GM19351 (cell line): ENCODE measurements around the gene RGS2.

Experiments
- ATAC-seq: cut with Tn5 transposase; IDR thresholded peaks from one replicate; pipeline ENCODE4 v1.9.1; 2021; ENCODE audit warnings: mild to moderate bottlenecking, moderate library complexity; ENCODE audit not compliant: unreplicated experiment

Gene RGS2

DNA sequence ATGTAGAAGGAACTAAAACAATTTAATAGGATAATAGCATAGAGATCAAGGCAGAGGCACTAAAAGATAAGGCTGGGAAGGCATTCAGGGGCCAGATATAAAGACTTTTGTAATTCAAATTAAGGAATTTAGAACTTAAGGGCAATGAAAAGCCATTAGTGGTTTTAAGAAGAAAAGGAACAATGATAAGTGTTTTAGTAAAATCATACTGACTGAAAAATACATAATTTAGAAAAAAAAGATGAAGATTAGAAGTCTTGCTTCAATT lies 14.1 kb upstream of the RGS2 start:
- ATAC-seq = no peak

DNA sequence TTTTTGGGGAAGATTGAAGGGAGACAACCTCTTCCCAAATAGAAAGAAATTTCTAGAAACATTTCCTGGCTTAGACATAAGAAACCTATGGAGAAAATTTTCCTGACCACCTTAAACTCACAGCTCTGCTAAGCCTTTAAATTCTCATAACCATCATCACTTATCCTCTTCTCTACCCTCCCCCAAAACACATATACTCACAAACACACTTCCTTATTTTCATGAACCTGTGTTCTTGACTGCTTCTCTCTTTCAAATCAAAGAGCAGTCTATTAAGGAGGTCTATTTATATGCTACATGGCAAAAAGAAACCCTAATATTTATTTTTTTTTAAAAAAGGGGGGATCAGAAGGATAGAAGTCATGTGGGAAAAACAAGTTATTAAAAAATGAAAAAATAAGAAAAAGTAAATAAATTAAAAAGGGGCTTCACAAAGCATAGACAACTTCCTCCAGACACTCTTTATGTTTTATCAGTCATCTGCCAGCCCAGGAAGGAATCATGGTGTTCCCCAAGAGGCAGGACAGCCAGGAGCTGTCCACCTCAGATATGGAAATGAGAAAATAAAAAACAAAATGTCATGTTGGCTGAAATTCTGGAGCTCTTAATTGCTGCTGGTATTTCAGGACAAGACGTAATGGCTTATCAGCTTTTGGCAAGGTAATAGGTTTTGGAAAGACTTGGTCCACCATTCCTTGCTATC lies 12.8 kb upstream of the RGS2 start:
- peak; percentile 47 for ATAC-seq

DNA sequence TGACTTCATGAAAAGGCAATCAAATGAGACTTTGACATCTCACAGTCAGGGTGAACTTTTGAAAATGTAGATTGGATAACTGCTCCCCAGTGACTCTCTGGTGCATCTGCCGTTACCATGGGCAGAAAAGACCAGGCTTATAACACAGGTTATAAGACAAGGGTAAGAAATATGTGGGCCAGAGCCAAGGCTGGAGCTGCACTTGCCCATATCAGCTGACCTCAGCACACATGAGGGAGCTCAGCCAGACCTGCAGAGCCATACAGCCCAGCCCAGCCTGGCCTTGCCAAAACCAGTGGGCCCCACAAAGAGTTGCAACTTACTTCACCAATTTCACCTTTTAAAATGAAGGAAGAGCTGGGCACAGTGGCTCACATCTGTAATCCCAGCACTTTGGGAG lies 11.7 kb upstream of the RGS2 start:
- no peak for ATAC-seq

DNA sequence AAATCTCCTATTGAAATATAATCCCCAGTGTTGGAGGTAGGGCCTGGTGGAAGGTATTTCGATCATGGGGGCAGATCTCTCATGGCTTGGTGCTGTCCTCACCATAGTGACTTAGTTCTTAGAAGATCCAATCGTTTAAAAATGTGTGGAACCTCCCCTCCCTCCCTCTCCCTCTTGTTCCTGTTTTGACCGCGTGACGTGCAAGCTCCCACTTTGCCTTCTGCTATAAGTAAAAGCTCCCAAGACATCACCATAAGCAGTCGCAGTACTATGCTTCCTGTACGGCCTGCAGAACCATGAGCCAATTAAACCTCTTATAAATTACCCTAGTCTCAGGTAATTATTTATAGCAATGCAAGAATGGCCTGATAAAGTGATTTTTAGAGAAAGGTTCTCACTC lies 10.9 kb upstream of the RGS2 start:
- no peak for ATAC-seq

DNA sequence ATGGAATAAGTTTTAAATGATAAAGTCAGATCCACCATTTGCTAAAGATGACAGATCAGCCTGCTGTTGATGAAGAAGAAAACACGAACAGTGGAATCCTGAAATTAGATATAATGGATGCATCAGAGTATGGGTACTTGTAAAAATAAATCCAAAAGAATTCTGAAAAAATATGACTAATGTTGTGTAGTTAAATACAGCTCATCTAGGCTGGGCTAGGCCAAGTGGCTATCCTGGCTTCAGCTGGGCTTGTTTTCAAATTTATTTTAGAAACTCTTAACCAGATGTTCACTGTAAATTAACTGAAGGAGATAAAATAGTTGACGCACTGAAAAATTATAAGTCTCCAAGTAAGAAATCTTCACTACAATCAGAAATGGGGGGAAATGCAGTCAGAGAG lies 7.4 kb upstream of the RGS2 start:
- ATAC-seq = no peak

DNA sequence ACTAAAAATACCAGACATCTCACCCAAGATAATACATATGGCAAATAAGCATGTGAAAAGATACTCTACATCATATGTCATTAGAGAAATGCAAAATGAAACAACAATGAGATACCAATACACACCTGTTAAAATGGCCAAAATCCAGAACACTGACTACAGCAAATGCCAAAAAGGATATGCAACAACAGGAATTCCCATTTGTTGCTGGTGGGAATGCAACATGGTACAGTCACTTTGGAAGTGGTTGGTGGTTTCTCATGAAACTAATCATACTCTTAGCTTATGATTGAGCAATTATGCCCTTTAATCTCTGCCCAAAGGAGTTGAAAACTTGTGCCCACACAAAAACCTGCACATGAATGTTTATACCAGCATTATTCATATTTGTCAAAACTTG lies 6.4 kb upstream of the RGS2 start:
- ATAC-seq = no peak

DNA sequence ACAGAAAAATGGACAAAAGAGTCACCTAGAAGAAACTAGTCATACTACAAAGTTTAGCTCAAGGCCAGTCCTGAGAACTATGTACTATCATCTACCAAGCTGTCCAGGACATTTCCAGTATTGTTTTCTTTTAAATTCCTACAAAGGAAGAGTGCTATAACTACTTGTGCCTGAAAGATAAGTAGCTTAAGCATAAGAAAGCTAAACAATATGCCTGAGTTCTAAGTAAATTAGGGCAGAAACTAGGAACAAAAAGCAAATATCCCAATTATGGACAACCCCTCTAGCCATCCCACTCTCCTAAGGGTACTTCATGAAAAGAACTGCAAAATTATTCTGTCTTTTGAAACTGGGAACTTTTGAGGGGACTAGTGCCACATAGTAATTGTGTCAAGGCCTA lies 5.3 kb upstream of the RGS2 start:
- no peak for ATAC-seq

DNA sequence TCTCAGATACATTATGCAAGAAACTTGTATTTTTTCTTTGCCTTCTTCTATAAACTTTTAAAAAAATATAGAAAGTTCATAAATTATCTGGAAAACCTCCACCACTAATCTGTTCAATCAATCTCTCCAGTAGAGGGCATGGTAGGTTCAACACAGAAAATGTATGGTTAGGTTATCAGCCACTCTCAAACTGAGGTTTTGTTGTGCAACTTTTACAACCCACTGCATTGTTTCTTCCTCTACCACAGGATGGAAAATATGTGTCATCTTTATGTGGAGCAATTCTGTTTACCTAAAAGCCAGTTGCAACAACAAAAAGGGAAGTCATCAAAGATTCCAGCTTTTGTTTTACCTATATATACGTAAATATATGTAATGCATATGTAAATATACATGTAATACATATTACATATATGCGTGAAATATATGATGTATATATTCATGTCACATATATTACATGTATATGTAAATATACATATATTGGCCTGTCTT lies 3.0 kb upstream of the RGS2 start:
- ATAC-seq = peak; percentile 22

DNA sequence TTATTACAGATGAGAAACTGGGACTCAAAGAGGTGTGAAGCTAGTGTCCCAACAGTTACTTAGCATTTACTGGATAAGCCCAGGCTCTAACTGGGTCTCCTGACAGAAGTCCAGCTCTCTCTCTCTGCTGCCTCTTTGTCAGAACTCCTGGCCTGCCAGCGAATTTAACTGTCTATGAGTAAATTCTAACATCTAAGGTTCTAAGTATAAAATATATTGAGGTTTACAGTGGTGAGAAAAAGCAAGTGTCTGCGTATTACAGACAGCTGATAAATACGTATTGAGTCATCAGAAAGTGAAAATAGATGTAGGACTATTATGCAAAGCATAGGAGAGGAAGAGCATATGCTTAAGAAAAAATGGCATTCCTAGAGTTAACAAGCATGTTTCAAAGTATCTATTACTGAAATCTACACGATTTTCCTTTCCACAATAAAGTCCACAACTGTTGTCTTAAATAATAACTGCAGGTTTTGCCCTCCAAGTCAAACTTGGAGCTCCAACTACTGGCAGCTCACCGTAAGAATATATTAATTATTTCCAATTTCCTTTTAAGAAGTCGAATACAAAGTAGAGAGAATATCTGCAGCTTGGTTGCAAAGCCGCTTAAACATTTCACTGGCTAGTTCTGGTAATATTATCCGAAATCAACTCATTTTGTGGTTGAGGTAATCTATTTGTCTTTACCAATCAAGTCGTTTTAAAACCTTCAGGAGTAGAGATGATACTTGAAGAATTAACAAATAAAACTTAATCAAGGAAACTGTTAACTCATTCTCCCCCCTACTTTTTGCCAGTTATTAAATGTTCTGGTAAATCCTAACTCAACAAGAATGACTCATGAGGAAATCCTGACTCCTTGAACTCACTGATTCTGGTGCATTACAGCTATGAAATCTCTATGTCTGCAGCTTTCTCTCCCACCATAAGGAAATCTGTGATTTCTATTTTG lies 1.4 kb upstream of the RGS2 start:
- peak; percentile 36 for ATAC-seq

DNA sequence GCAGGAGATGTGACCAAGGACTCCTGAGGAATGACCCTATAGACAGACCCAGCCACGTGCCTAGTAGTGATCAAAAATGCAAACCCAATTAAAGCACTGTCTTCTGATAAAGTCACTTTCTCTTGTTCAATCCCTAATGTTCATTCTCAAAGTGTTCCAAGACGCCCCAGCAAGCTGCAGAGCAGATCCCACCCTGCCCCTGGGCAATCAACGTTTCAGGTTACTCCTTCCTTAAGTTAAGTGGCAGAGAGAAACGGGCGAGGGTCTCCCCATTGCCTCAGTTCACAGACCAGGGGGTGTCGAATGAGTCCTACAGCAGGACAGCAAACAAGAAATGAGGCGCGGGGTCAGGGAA lies 699 bp upstream of the RGS2 start:
- ATAC-seq = no peak

DNA sequence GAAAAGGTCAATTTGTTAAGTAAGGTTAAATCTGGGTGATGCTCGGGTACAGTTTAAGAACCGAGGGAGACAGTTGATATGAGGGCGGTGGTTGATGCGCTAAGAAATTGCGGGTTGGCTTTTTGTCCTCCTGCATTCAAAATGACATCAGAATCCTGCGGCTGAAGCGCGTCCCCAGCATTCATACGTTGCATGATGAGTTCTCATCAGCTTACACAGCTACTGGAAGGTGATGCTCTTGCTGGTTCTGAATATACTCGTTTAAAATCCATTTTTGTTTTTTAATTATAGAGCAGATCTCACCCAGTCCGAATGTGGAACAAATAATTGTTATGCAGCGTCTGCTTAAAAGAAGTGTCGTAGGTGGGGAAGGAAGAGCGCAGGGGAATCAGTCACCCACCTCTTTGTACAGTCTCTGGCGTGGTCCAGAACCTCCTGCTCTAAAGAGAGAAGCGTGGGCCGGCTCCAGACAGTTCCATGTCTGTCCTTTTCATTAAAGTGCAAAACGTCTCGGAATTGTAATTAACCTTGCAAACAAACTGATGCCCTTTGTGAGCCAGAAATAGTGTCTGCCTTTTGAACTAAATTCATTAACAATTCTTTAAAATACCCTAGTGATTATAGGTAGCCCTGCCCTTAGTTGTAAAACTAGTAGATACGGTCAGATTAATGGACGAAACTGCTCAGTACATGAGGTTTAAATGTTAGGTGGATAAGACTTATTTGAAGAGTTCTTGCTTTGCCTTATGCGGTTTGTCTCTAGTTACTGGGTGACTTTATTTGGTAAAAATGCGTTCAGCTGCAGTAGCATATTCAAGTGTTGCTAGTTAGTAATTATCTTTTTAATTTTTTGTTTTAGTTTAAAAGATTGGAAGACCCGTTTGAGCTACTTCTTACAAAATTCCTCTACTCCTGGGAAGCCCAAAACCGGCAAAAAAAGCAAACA lies 741 bp downstream of the RGS2 start:
- peak; percentile 14 for ATAC-seq

DNA sequence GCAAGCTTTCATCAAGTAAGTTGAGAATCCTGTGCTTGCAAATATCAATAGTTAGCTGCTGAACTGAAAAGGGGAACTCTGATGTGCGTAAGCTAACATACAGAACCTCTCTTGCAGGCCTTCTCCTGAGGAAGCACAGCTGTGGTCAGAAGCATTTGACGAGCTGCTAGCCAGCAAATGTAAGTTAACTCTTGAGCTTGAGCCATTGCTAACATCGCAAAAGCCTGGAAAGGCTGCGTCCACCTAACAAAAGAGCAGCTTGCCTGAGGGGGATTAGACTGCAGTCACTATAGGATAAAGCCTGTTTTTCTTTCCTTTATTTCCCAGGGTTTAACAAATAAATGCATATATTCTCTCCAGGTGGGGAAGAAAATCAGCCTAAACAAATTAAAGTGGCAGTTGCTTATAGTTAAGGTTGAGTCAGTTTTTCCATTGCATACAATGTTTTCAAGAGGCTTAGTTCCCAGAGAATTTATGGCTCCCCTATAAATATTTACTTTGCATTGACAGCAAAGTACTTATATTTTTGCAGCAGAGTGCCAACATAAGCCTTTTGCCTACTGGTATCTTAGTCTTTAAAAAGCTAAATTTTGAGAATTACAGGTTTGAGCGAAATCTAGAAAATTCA lies 1.5 kb downstream of the RGS2 start:
- peak; percentile 36 for ATAC-seq

DNA sequence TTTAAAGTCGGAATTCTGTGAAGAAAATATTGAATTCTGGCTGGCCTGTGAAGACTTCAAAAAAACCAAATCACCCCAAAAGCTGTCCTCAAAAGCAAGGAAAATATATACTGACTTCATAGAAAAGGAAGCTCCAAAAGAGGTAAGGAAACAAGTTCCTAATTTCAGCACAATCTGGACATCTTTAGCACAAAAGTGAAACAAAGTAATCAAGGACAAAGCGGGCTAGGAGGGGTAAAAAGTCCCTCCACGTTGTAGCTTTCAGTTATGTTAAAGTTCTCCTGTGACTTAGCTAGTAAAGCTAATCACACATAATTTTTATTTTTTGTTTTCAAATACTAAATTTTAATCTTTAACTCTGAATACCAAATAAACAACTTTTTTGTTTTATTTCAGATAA lies 2.2 kb downstream of the RGS2 start:
- ATAC-seq = no peak

DNA sequence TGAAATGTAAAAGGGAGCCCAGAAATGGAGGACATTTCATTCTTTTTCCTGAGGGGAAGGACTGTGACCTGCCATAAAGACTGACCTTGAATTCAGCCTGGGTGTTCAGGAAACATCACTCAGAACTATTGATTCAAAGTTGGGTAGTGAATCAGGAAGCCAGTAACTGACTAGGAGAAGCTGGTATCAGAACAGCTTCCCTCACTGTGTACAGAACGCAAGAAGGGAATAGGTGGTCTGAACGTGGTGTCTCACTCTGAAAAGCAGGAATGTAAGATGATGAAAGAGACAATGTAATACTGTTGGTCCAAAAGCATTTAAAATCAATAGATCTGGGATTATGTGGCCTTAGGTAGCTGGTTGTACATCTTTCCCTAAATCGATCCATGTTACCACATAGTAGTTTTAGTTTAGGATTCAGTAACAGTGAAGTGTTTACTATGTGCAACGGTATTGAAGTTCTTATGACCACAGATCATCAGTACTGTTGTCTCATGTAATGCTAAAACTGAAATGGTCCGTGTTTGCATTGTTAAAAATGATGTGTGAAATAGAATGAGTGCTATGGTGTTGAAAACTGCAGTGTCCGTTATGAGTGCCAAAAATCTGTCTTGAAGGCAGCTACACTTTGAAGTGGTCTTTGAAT lies 2.9 kb downstream of the RGS2 start:
- no peak for ATAC-seq

DNA sequence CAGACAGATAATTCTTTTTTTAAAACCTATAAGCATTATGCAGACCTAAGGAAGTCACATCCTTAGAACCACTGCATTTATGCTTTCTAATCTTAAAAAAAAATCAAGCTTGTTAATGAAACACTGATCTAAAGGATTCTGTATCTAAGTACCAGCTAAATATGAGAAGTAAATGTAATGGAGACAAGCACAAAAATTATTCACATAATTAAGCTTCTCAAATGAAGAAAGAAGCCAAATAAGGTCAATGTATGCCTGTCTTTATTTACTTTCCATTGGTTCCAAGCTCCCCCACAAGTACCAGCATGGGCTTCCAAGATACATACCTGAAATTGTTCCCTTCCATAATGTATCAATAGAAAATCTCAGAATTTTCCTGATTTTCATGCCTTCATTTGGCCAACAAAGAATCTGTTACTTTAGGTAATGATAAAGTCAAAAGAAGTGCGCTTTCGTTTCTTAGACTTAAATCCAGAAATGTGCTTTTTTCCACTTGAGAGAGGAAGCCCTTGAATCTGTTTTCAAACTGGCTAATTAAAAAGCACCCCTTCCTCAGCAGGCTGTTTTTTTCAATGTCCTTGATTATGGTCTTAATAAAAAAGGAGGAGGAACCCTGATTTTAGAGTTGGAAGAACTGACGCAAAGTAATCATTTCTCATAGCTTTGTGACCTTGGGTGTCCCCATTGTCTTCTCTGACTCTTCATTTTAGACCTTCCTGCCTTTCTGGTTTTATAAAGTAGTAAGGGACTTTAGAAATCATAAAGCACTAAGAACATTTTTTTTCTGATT lies 3.8 kb downstream of the RGS2 start:
- no peak for ATAC-seq

DNA sequence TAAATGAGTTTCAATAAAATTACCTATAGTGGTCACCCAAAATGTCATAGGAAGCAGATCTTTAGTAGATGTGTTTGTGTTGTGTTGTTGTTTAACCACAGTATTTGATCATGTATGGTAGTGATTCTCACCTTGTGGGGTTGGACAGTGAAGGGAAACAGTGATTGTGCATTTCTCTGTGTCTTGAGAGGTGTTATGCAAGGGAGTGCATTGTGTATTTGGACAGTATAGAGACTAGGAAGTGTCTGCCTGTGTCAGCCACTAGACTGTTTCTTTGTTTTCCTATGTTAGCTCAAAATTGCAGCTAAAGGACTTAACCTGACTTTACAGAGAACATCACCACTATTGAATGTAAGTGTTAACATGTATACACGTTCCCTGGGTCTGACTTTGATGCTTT lies 6.0 kb downstream of the RGS2 start:
- ATAC-seq = no peak

DNA sequence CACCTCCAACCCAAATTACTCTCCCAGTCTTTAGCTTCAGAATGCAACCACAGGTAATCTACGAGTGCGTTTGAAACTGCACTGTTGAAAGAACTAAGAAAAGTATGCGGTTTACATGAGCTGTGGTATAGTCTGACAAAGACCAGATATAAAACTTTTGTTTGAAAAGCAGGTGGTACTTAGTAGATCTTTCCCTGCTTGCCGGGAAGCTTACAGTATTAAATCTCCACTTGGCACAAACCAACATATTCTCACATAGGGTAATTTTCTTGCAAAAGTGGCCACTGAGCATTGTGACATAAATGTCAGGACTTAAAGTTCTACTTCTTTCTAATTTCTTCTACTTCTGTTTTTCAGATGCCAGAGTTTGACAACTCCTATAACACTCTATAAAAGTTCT lies 8.4 kb downstream of the RGS2 start:
- ATAC-seq = no peak

DNA sequence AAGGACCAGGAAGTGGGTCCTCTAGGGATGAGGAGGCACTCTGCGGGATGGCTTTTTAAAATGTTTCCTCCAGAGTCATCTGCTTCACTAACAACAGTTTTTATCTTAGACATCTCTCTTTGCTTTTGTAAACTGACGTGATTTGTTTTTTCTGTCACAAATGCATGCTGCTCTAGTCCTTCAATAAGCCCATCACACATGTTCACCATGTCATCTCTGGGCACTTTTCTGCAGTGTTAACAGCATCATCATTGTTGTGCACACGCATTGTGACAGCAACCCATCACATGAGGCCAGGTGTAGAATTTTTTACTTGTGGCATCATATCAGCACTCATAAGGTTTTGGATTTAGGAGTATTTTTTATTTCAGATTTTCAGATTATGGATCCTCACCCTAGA lies 12.5 kb downstream of the RGS2 start:
- ATAC-seq = no peak

DNA sequence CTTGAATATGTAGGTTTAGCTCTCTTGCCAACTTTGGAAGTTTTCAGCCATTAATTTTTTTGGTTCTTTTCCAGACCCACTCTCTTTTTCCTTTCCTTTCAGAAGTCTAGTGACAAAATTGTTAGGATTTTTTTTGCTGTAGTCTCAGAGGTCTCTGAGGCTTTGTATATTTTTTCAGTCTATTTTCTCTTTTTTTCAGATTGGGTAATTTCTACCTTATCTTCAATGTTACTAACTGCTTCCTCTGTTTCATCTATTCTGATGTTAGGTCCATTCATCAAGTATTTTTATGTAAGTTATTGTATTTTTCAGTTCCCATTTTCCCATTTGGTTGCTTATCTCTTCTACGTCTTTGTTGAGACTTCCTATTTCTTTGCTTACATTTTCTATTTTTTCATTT lies 15.7 kb downstream of the RGS2 start:
- ATAC-seq = no peak
